ENCODE data around the gene ACAT1.

- TF ChIP-seq EZH2 (IDR thresholded peaks at IDR 0.05) = no peak
- no peak for TF ChIP-seq POLR2AphosphoS5 (IDR thresholded peaks at IDR 0.05; ENCODE audit: borderline replicate concordance, low read depth, low read length)
- no peak for TF ChIP-seq FOXP2 (optimal IDR thresholded peaks at IDR 0.05; ENCODE audit: control extremely low read depth, extremely low read length, insufficient read depth)
Observed at GRCh38 chr11:108093128-108093904, 28.1 kb upstream of the ACAT1 start.
